PC-3 (cell line): ENCODE results near the gene ADAMTSL1. TPM values are rescaled to one million over a fixed set of nuclear protein-coding genes. Genes with fewer than 3 reads are reported as not detected.

Experiments
- ATAC-seq: fragments of 200-7000 bp; cut with Tn5 transposase; 2 replicates; pipeline ENCODE4 v1.9.1; 2020; ENCODE audit warnings: mild to moderate bottlenecking, moderate library complexity
- BruUV-seq: library from RNA; stranded (reverse); fragments of 400-500 nt; replicated peaks from 2 replicates; lab custom pipeline; 2021; lab: Mats Ljungman, UMichigan
- CTCF ChIA-PET: fragments of 300-600 bp; sonication (Branson Sonifier 250); formaldehyde crosslinking; loops from one replicate; lab custom pipeline; 2022; ENCODE audit warnings: antibody characterized with exemption; lab: Charles Lee
- POLR2A ChIA-PET: fragments of 300-600 bp; sonication (Branson Sonifier 250); formaldehyde crosslinking; loops from one replicate; lab custom pipeline; 2022; ENCODE audit warnings: antibody characterized with exemption; ENCODE audit not compliant: unreplicated experiment; lab: Charles Lee
- DNase-seq: peaks from one replicate; pipeline ENCODE4 v3.0.0-alpha.2; 2015
- H2AFZ ChIP-seq: fragments of 300-600 bp; sonication (generic); 2 replicates; pipeline ENCODE4 v1.6.0; 2016; ENCODE audit warnings: antibody characterized with exemption, low read length
- H3F3A ChIP-seq: fragments of 300-600 bp; sonication (generic); one replicate; pipeline ENCODE4 v1.6.0; 2017; ENCODE audit warnings: antibody characterized with exemption, low read length, control low read depth, mild to moderate bottlenecking; ENCODE audit not compliant: unreplicated experiment
- H3K27ac ChIP-seq: fragments of 300-600 bp; sonication (generic); 2 replicates; pipeline ENCODE4 v1.5.1; 2016; ENCODE audit warnings: mild to moderate bottlenecking, low read length
- H3K27me3 ChIP-seq: fragments of 300-600 bp; sonication (generic); 2 replicates; pipeline ENCODE4 v1.6.1; 2016; ENCODE audit warnings: low read length, mixed read lengths
- H3K36me3 ChIP-seq: fragments of 300-600 bp; sonication (generic); 2 replicates; pipeline ENCODE4 v1.6.1; 2016; ENCODE audit warnings: low read depth, mixed run types, low read length, mixed read lengths
- H3K4me1 ChIP-seq: fragments of 300-600 bp; sonication (generic); 2 replicates; pipeline ENCODE4 v1.5.1; 2016; ENCODE audit warnings: low read length; ENCODE audit not compliant: insufficient read depth
- H3K4me2 ChIP-seq: fragments of 300-600 bp; sonication (generic); 2 replicates; pipeline ENCODE4 v1.6.0; 2016; ENCODE audit warnings: low read length
- H3K4me3 ChIP-seq: fragments of 300-600 bp; sonication (generic); 2 replicates; pipeline ENCODE4 v1.5.1; 2016; ENCODE audit warnings: mild to moderate bottlenecking, low read length, mixed read lengths
- H3K79me2 ChIP-seq: fragments of 300-600 bp; sonication (generic); 2 replicates; pipeline ENCODE4 v1.6.1; 2017; ENCODE audit warnings: low read length, mixed read lengths
- H3K9ac ChIP-seq: fragments of 300-600 bp; sonication (generic); 2 replicates; pipeline ENCODE4 v1.6.0; 2016; ENCODE audit warnings: mild to moderate bottlenecking, low read length
- H3K9me2 ChIP-seq: fragments of 300-600 bp; sonication (generic); replicated peaks from 2 replicates; pipeline ENCODE4 v1.6.1; 2016; ENCODE audit warnings: mixed run types, low read length, mixed read lengths
- H3K9me3 ChIP-seq: fragments of 300-600 bp; sonication (generic); 2 replicates; pipeline ENCODE4 v1.6.1; 2016; ENCODE audit warnings: low read length, mixed read lengths
- H4K20me1 ChIP-seq: fragments of 300-600 bp; sonication (generic); 2 replicates; pipeline ENCODE4 v1.6.1; 2016; ENCODE audit warnings: low read length, mixed read lengths
- CTCF ChIP-seq: fragments of 300-600 bp; sonication (generic); conservative IDR thresholded peaks from 2 replicates; pipeline ENCODE4 v1.5.1; 2017; ENCODE audit warnings: antibody characterized with exemption, low read depth, mild to moderate bottlenecking, low read length
- EZH2 ChIP-seq: fragments of 300-600 bp; sonication (generic); IDR thresholded peaks from one replicate; pipeline ENCODE4 v1.6.1; 2017; ENCODE audit warnings: antibody characterized with exemption, mild to moderate bottlenecking, low read length; ENCODE audit not compliant: unreplicated experiment
- EZH2phosphoT487 ChIP-seq: fragments of 300-600 bp; sonication (generic); IDR thresholded peaks from 2 replicates; pipeline ENCODE4 v1.6.1; 2018; ENCODE audit warnings: mild to moderate bottlenecking, antibody characterized with exemption, low read length, borderline replicate concordance
- intact Hi-C: fragments of 100-400 bp; cut with micrococcal nuclease; formaldehyde crosslinking; loops from 2 replicates; pipeline ENCODE4 v1.9.0; 2023
- total RNA-seq: library from RNA; depleted of rRNA; stranded (reverse); fragments of >200 nt; gene quantifications from 2 replicates; pipeline ENCODE4 v1.2.3, GENCODE V29; 2014

ADAMTSL1 gene
- total RNA-seq, 1 experiment from 2014 or later = 0.26 TPM

DNA sequence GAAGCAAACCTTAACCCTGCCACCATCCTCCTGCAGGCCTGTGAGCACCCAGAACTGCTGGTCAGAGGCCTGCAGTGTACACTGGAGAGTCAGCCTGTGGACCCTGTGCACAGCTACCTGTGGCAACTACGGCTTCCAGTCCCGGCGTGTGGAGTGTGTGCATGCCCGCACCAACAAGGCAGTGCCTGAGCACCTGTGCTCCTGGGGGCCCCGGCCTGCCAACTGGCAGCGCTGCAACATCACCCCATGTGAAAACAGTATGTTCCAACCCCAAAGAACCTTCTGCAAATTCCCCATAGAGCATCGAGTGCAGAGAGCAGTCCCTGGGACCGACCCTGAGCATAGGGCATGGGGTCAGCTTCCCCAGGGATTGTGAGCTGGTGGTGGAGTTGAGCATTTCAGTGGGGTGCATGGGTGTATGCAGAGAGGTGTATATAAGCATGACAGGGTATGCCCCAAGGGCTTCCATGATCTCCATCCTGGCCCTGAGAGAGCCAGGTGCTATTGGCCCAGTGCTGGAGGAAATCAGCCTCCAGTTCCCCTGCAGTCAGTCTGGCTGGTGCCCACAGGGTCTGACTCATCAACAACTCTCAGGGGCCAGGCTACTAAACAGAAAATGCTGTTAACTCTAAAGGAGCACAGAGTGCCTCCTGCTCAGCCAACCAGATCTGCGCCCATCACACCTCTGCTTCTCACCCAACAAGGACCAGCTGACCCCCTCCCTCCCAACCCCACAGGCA lies 432.9 kb downstream of the ADAMTSL1 start:
- peak; percentile 79; the same call in 1 of the 2 replicates for ATAC-seq
- no peaks in the 10 kb centered on the region for H3K27me3 ChIP-seq
- intact Hi-C loops = no loop called here
- H3K4me1 ChIP-seq = no peaks in the 10 kb centered on the region; the same call in 1 of the 2 replicates
- no peaks in the 10 kb centered on the region for H4K20me1 ChIP-seq
- H3K27ac ChIP-seq = no peak overlapping the region
- ChIA-PET CTCF (no interaction called here), POLR2A (no interaction called here)
- TF ChIP-seq EZH2 (no peak), EZH2phosphoT487 (no peak), CTCF (no peak)
- peak; percentile 45 for DNase-seq
- no peak overlapping the region for H2AFZ ChIP-seq
- H3K9me3 ChIP-seq = no peaks in the 10 kb centered on the region
- no peak overlapping the region for H3K9ac ChIP-seq
- no peak overlapping the region for H3K4me2 ChIP-seq
- H3K9me2 ChIP-seq = no peaks in the 10 kb centered on the region
- H3F3A ChIP-seq = no peaks in the 10 kb centered on the region
- H3K4me3 ChIP-seq = no peak overlapping the region
- no TSS peak for BruUV-seq
- H3K79me2 ChIP-seq = no peaks in the 10 kb centered on the region
- H3K36me3 ChIP-seq = no peaks in the 10 kb centered on the region

GRCh38 chr9:18907927-18908625 lies 434.1 kb downstream of the ADAMTSL1 start:
- TF ChIP-seq EZH2 (no peak), EZH2phosphoT487 (no peak), CTCF (no peak)
- Histone ChIP-seq H3K4me2 (no peak overlapping the region), H3K79me2 (no peaks in the 10 kb centered on the region), H2AFZ (no peak overlapping the region), H3F3A (no peaks in the 10 kb centered on the region), H3K9me3 (no peaks in the 10 kb centered on the region), H3K4me3 (no peak overlapping the region), H3K9ac (no peak overlapping the region), H3K27me3 (no peaks in the 10 kb centered on the region), H3K9me2 (no peaks in the 10 kb centered on the region), H3K36me3 (no peaks in the 10 kb centered on the region), H3K27ac (no peak overlapping the region), H4K20me1 (no peaks in the 10 kb centered on the region), H3K4me1 (no peaks in the 10 kb centered on the region; the same call in 1 of the 2 replicates)
- ChIA-PET CTCF (no interaction called here), POLR2A (no interaction called here)
- DNase-seq (no peak), ATAC-seq (no peak)
- BruUV-seq = no TSS peak
- intact Hi-C loops = no loop called here
